ENCODE results near the gene CCDC107. TPM values are rescaled to one million over a fixed set of nuclear protein-coding genes. Genes with fewer than 3 reads are reported as not detected.

The CCDC107 gene
- total and polyA plus RNA-seq, 9 of the 15 experiments (the other 6 are each of a cell fraction or from before 2014, with no cell fraction given), result 0.35 to 11.3 (median 6.9) TPM; not detected in 1

DNA sequence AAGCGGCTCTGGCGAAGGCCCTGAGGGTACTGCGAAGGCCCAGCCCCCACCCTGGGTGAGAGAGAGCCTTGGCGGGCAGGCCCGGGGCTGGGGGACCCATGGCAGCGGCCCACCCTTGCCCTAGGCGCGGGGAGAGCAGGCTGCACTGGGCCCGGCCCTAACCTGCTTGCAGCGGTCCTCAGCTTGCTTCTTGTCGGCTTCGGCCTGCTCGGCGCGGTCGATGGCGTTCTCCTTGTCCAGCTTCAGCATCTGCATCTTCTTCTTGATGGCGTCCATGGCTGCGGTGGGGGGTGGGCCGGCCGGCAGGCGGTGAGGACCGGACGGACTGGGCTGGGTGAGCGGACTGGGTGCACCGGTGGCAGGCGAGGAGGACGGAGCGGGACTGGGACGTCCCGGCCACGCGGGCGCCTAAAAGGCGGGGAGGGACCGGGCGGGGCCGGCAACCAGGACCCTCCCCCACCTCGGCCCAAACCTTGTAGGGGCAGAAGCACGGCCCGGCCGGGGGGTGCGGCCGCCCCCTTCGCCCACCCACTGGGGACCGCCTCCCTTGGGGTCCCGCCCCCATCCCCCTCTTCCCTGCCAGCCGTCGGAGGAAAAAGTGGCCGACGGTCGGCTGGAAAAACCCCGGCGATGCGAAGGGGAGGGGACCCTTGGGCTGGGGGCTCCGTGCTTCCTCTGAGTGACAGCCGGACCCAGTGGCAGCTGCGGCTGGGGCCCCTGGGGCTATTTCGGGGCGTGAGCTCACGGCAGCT, 31.6 kb downstream of the CCDC107 start, which contains the start of gene TPM2:
TSS of gene TPM2 (minus strand) at position 384 of the 752 bp plus-strand sequence. CDS start at position 276, 108 bp downstream.
- intact Hi-C loops (cut with micrococcal nuclease) (no loop called here), in situ Hi-C loops (cut with MboI) (no loop called here)
- H4K20me1 ChIP-seq (replicated peaks; ENCODE audit: control insufficient read depth, insufficient read depth, low read length), result no peaks in the 10 kb centered on the region
- BruUV-seq (replicated peaks), result no TSS peak
- ATAC-seq (no peak), FAIRE-seq (no peak), DNase-seq (ENCODE audit: extremely low read depth in 1 of 4, low spot score in 3 of 4) (peak in 2 of 4 experiments; percentile 19 to 28)
- H3K9ac ChIP-seq (ENCODE audit: insufficient read depth in 1 of 2, low read depth in 2 of 2, low read length in 2 of 2), result peak within 1 kb of the TSS; percentile 73 to 92
- H2AFZ ChIP-seq (ENCODE audit: low read depth, low read length), result peak within 1 kb of the TSS; percentile 91
- peak within 1 kb of the TSS; percentile 89 for H3K4me2 ChIP-seq (ENCODE audit: insufficient read depth, low read length)
- no peaks in the 10 kb centered on the region for H3K27me3 ChIP-seq (ENCODE audit: control insufficient read depth in 2 of 2, insufficient read depth in 2 of 2, low read length in 2 of 2)
- H3K4me3 ChIP-seq, result peak within 1 kb of the TSS; percentile 72
- ChIA-PET CTCF (ENCODE audit: low intra/inter-chr PET ratio) (no interaction called here), POLR2A (interaction anchor here (0.6 to 1.5 kb wide), 8 partner anchors 10 to 37 kb away, joined by 3 to 10 read pairs (median 3); no protein-coding TSS in a partner anchor)
- H3K4me1 ChIP-seq (replicated peaks in 1 of 2; ENCODE audit: control insufficient read depth in 2 of 2, insufficient read depth in 2 of 2, low read length in 2 of 2), result peaks cover 12 to 23% of the 10 kb centered on the region in 2 experiments; a peak in 4 of 5 replicates
- H3K9me1 ChIP-seq (ENCODE audit: control insufficient read depth, insufficient read depth, low read length), result no peaks in the 10 kb centered on the region
- no peaks in the 10 kb centered on the region for H3K9me3 ChIP-seq (replicated peaks; ENCODE audit: control insufficient read depth, insufficient read depth, low read depth, low read length)
- no peaks in the 10 kb centered on the region for H3K36me3 ChIP-seq (ENCODE audit: control insufficient read depth, insufficient read depth, low read length)
- no peaks in the 10 kb centered on the region for H3K79me2 ChIP-seq (ENCODE audit: control insufficient read depth, insufficient read depth, low read length)
- TF ChIP-seq TGIF2 (CRISPR knock-in tag; IDR thresholded peaks at IDR 0.05) (peak; percentile 36; the same call in 1 of the 2 replicates), RBFOX2 (IDR thresholded peaks at IDR 0.05; ENCODE audit: low read depth, low read length) (no peak)
- 91% methylated on average over 7 of the region's 61 CpGs for WGBS (ENCODE audit: insufficient coverage, low coverage, missing lambda C conversion rate)
- peak within 1 kb of the TSS; percentile 86 for H3K27ac ChIP-seq (ENCODE audit: extremely low read depth, low read depth, low read length)

- intact Hi-C loops (cut with micrococcal nuclease), result no loop called here
- Histone ChIP-seq H3K79me2 (ENCODE audit: control insufficient read depth, insufficient read depth, low read length) (no peaks in the 10 kb centered on the region), H3K4me2 (ENCODE audit: insufficient read depth, low read length) (peak overlapping the region; percentile 66), H3K9me1 (ENCODE audit: control insufficient read depth, insufficient read depth, low read length) (no peaks in the 10 kb centered on the region), H3K27ac (ENCODE audit: extremely low read depth, low read depth, low read length) (peak overlapping the region; percentile 86; the same call in 1 of the 3 replicates), H3K4me3 (peak overlapping the region; percentile 72), H3K27me3 (ENCODE audit: control insufficient read depth in 2 of 2, insufficient read depth in 2 of 2, low read length in 2 of 2) (no peaks in the 10 kb centered on the region), H4K20me1 (replicated peaks; ENCODE audit: control insufficient read depth, insufficient read depth, low read length) (no peaks in the 10 kb centered on the region), H3K9me3 (replicated peaks; ENCODE audit: control insufficient read depth, insufficient read depth, low read depth, low read length) (no peaks in the 10 kb centered on the region), H2AFZ (ENCODE audit: low read depth, low read length) (peak overlapping the region; percentile 91; the same call in 1 of the 2 replicates), H3K4me1 (replicated peaks in 1 of 2; ENCODE audit: control insufficient read depth in 2 of 2, insufficient read depth in 2 of 2, low read length in 2 of 2) (peaks cover 12 to 23% of the 10 kb centered on the region in 2 experiments; a peak in 4 of 5 replicates), H3K9ac (ENCODE audit: insufficient read depth in 1 of 2, low read depth in 2 of 2, low read length in 2 of 2) (peak overlapping the region; percentile 59 to 92), H3K36me3 (ENCODE audit: control insufficient read depth, insufficient read depth, low read length) (no peaks in the 10 kb centered on the region)
- TSS peak; percentile 42 for BruUV-seq (replicated peaks)
- in situ Hi-C loops (cut with MboI), result no loop called here
- ChIA-PET POLR2A (interaction anchor here (0.8 to 1.5 kb wide), 4 partner anchors 10 to 36 kb away, joined by 3 to 10 read pairs (median 3); no protein-coding TSS in a partner anchor), CTCF (ENCODE audit: low intra/inter-chr PET ratio) (no interaction called here)
- ATAC-seq, result no peak
- DNase-seq (ENCODE audit: extremely low read depth in 1 of 4, low spot score in 3 of 4), result peak in 1 of 4 experiments; percentile 17
- WGBS (ENCODE audit: insufficient coverage, low coverage, missing lambda C conversion rate), result 1% methylated on average over 9 of the region's 21 CpGs
- FAIRE-seq, result no peak
- no peak for TF ChIP-seq ZNF407 (IDR thresholded peaks at IDR 0.05; ENCODE audit: low read depth)
- TF ChIP-seq ZEB2 (IDR thresholded peaks at IDR 0.05), result no peak
- TF ChIP-seq POLR3G (IDR thresholded peaks at IDR 0.05; ENCODE audit: extremely low read depth, insufficient read length, insufficient replicate concordance), result no peak
- no peak for TF ChIP-seq TAF1 (IDR thresholded peaks at IDR 0.05; ENCODE audit: control insufficient read depth, extremely low read depth, insufficient read depth, low read length, severe bottlenecking)
Measured at GRCh38 chr9:35690294-35690613, 32.2 kb downstream of the CCDC107 start.

Data from K562 (cell line).